Thoracic aorta (tissue), 2 donors: ENCODE results near the gene TENM4. TPM values are rescaled to one million over a fixed set of nuclear protein-coding genes. Genes with fewer than 3 reads are reported as not detected.

Source experiments
- ATAC-seq: fragments of 150-250 bp; one replicate; pipeline ENCODE4 v1.8.0; 2017; ENCODE audit warnings: low read depth; ENCODE audit not compliant: insufficient number of reproducible peaks, low FRiP score
- DNase-seq: peaks from one replicate; pipeline ENCODE4 v3.0.0-alpha.2; 2020; ENCODE audit warnings: low spot score
- H3K27ac ChIP-seq, 2 donors: fragments of 200-600 bp; sonication (generic); 1 replicate in 1 of 2; 2 replicates in 1 of 2; pipeline ENCODE4 v1.5.1; 2016; ENCODE audit warnings: mild to moderate bottlenecking in 2 of 2, moderate library complexity in 2 of 2
- H3K27me3 ChIP-seq: fragments of 200-600 bp; sonication (generic); replicated peaks from 2 replicates; pipeline ENCODE4 v1.6.0; 2016; ENCODE audit warnings: mild to moderate bottlenecking; ENCODE audit not compliant: insufficient read depth
- H3K36me3 ChIP-seq: fragments of 200-600 bp; sonication (generic); one replicate; pipeline ENCODE4 v1.5.1; 2016
- H3K4me1 ChIP-seq, 2 donors: fragments of 200-600 bp; sonication (generic); 1 replicate in 1 of 2; 2 replicates in 1 of 2; pipeline versions ENCODE4 v1.5.1 to v1.6.0; 2016; ENCODE audit warnings: low read depth in 2 of 2, mild to moderate bottlenecking in 1 of 2; ENCODE audit not compliant: control insufficient read depth in 1 of 2
- H3K4me3 ChIP-seq: fragments of 200-600 bp; sonication (generic); 2 replicates; pipeline ENCODE4 v1.5.1; 2016; ENCODE audit warnings: mild to moderate bottlenecking
- H3K9me3 ChIP-seq: fragments of 200-600 bp; sonication (generic); 2 replicates; pipeline ENCODE4 v1.5.1; 2016
- total RNA-seq, 2 donors: library from RNA; depleted of rRNA; stranded (reverse); fragments of >200 nt; gene quantifications; one replicate each; pipeline versions ENCODE4 v1.1.0 to v1.2.3, GENCODE V29; 2016
- TF ChIP-seq, protein P1 (sequence below): fragments of 200-600 bp; sonication (generic); IDR thresholded peaks from one replicate; pipeline ENCODE4 v1.5.1; 2019; ENCODE audit warnings: antibody characterized with exemption

Gene TENM4
- total RNA-seq, 2 donors from 2014 or later: 6.1 to 13.3 TPM

DNA sequence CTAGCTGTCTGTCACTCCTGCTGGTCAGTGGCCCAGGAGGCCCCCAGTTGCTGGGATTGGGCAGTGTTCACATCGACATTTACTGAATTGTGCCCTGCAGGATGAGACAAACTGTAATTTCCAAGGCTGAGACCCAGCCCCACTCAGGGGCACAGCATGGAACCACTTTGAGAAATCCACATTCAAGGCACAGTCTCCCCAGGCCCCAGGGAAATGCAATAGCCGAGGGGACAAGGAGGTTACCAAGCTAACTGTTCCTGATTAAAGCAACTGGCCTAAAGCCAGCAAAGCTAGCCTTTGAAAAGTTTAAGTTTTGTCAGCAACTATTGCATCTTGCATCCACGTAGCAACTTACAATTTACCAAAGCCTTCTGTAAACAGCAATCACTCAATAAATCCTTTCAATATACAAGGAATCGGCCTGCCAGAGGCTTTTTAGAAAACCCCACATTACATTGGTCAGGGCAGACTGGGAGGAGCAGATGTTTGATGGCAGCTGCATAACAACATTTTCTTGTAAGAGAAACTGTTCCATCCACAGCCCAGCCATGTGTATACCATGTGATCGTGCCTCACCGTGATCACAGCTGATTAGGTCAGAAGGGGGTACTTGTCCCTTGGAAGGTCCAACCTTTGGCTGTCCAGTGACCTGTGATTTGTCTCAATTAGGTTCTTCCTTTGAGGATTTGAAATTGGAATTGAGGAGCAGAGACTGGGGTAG, 103.9 kb downstream of the TENM4 start:
- Histone ChIP-seq H3K27ac (no peak overlapping the region), H3K4me1 (no peaks in the 10 kb centered on the region), H3K27me3 (no peaks in the 10 kb centered on the region), H3K36me3 (no peaks in the 10 kb centered on the region), H3K4me3 (no peak overlapping the region), H3K9me3 (no peaks in the 10 kb centered on the region)
- no peak for DNase-seq
- TF ChIP-seq, protein P1, sequence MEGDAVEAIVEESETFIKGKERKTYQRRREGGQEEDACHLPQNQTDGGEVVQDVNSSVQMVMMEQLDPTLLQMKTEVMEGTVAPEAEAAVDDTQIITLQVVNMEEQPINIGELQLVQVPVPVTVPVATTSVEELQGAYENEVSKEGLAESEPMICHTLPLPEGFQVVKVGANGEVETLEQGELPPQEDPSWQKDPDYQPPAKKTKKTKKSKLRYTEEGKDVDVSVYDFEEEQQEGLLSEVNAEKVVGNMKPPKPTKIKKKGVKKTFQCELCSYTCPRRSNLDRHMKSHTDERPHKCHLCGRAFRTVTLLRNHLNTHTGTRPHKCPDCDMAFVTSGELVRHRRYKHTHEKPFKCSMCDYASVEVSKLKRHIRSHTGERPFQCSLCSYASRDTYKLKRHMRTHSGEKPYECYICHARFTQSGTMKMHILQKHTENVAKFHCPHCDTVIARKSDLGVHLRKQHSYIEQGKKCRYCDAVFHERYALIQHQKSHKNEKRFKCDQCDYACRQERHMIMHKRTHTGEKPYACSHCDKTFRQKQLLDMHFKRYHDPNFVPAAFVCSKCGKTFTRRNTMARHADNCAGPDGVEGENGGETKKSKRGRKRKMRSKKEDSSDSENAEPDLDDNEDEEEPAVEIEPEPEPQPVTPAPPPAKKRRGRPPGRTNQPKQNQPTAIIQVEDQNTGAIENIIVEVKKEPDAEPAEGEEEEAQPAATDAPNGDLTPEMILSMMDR: no peak
- no peak for ATAC-seq

DNA sequence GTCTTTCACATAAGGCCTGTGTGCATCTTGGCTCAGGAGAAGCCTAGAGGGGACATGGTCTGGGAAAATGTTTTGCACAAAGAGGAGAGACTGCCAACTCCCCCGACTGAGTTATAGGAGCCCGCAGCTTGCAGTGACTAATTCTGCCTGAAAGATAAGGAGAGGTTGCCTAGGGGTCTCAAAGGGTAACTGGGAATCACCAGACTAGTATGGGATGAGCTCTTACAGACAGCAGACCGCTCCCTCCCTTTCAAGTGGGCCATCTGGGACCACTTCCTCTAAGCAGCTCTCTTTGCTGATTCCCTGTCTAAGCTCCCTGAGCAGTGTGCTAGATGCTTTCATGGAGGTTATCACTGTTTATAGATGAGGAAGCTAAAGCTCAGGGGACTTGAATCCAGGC, 105.1 kb downstream of the TENM4 start:
- H3K27ac ChIP-seq: no peak overlapping the region
- H3K4me3 ChIP-seq: no peak overlapping the region
- ATAC-seq (no peak), DNase-seq (no peak)
- TF ChIP-seq, protein P1: no peak
- H3K4me1 ChIP-seq: no peaks in the 10 kb centered on the region
- H3K27me3 ChIP-seq: no peaks in the 10 kb centered on the region
- no peaks in the 10 kb centered on the region for H3K36me3 ChIP-seq
- H3K9me3 ChIP-seq: no peaks in the 10 kb centered on the region

DNA sequence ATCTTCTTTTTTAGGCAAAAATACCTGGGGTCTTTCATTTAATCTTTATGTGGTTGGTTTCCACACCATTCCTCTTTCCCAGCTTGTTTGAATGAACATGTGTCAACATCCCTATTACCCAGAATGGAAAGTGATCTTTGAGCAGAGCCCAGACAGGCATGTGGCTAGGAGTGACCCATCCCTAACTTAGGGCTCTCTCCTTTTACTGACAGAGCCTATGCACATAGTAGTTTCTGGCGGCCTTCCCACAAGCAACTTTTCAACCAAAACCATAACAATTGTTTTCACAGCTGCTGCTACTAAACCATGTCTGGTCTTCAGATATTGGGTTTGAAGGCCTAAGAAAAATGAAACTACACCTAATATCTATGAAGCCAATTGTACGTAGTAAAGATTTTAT, 107.5 kb downstream of the TENM4 start:
- no peak for DNase-seq
- Histone ChIP-seq H3K27me3 (no peaks in the 10 kb centered on the region), H3K4me1 (no peaks in the 10 kb centered on the region), H3K4me3 (no peak overlapping the region), H3K36me3 (no peaks in the 10 kb centered on the region), H3K9me3 (no peaks in the 10 kb centered on the region), H3K27ac (no peak overlapping the region)
- no peak for ATAC-seq
- TF ChIP-seq, protein P1: no peak

DNA sequence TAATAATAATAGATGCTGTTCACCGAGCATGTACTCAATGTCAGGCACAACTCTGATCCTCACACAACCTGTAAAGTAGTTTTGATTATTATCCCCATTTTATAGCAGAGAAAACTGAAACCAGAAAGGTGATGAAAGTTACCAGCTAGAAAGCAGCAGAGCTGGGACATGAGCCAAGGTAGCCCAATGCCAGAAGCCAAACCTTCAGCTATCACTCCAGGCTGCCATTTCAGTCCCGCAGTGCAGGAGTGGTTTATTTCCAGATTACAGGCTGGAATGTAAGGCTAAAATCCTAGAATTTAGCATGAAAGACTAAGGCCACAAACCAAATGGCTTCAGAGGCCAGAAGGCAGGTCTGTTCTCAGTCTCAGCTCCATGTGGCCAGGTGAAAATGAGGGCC, 108.8 kb downstream of the TENM4 start:
- Histone ChIP-seq H3K27ac (no peak overlapping the region), H3K4me3 (no peak overlapping the region), H3K9me3 (no peaks in the 10 kb centered on the region), H3K27me3 (no peaks in the 10 kb centered on the region), H3K36me3 (no peaks in the 10 kb centered on the region), H3K4me1 (no peaks in the 10 kb centered on the region)
- TF ChIP-seq, protein P1: no peak
- ATAC-seq (no peak), DNase-seq (no peak)

DNA sequence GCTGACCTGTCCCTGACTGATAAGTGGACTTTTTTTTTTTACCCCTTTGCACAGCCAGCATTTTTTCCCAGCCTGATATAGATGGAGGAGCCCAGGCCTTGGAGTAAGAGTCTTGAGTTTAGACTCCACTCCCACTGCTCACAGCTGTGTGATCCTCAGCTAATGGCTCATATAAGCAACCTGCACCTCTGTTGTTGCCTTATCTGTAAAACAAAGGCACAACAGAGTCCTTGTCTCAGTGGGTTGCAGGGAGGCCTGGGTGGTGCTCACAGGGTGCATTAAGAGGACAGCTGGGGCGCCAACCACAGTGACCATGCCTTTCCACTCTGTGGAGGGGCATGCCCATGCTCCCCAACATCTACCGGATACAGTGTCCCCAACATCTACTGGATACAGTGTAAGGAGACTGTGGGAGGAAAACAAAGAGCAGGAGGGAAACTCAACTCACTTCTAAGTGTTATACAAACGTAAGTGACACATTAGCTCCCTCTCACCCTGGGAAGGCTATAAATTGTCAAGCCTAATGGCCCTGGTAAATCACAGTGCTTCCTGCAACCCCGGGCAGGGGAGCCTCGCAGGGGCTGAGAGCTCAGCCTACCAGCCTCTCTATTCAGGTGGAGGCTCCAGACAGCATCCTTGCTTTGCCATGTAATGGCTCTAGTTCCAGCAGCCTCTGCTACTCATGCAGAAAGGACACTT, 109.5 kb downstream of the TENM4 start:
- DNase-seq (no peak), ATAC-seq (no peak)
- no peak overlapping the region for H3K27ac ChIP-seq
- no peak overlapping the region for H3K4me3 ChIP-seq
- no peaks in the 10 kb centered on the region for H3K36me3 ChIP-seq
- H3K4me1 ChIP-seq: no peaks in the 10 kb centered on the region
- no peaks in the 10 kb centered on the region for H3K9me3 ChIP-seq
- H3K27me3 ChIP-seq: no peaks in the 10 kb centered on the region
- TF ChIP-seq, protein P1: no peak
